ENCODE measurements around the gene OPA1.

GRCh38 chr3:193702967-193703366 is 110.0 kb downstream of the OPA1 start:
- no peak for TF ChIP-seq TEAD4 (IDR thresholded peaks at IDR 0.05)
- TF ChIP-seq MAX (IDR thresholded peaks at IDR 0.05) = no peak
- TF ChIP-seq NFIC (IDR thresholded peaks at IDR 0.05) = no peak
- no peak for TF ChIP-seq CEBPB (IDR thresholded peaks at IDR 0.05)
- no peak for TF ChIP-seq EP300 (IDR thresholded peaks at IDR 0.05; ENCODE audit: borderline replicate concordance)
- no peak for TF ChIP-seq REST (IDR thresholded peaks at IDR 0.05; ENCODE audit: low read depth)
- TF ChIP-seq FOXM1 (IDR thresholded peaks at IDR 0.05; ENCODE audit: borderline replicate concordance, low read depth) = no peak
- TF ChIP-seq TCF12 (IDR thresholded peaks at IDR 0.05; ENCODE audit: low read depth) = no peak
- TF ChIP-seq EGR1 (IDR thresholded peaks at IDR 0.05) = no peak
- TF ChIP-seq RAD21 (IDR thresholded peaks at IDR 0.05; ENCODE audit: low read depth) = no peak
- TF ChIP-seq USF1 (IDR thresholded peaks at IDR 0.05) = no peak
